Measurements from ENCODE around the gene GTSF1L.

The GTSF1L gene

DNA sequence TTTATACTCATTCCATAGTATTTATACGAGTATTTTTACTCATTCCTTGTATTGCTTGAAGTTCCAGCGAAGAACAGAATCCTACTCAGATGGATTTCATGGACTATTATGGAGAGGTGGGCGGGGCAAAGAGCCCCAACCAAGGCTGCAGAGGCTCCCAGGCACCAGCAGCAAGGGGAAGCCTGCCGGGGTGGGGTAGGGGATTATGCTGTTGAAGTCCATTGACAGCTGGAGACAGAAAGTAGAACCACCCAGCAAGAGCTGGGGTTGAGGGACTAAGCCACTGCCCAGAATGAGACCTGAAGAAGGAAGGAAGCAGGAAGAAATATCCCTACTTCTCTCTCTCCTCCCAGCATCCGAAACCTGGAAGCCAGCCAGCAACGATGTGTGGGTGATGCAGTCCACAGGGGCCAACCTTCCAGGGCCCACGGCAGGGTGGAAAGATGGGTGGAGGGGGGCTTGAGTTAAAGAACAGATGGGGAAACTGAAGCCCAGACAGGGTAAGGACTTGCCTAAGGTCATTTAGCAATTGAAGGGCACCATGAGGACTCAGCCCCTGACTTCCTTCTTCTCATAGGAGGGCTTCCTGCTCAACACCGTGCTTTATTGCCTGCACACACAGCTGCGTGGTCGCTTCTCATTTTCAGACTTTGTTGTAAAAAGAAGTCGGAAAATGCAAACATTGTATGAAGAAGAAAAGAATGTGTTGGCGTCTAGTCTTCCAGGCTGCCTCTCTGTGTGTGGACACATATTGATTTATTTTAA is 18.3 kb upstream of the GTSF1L start:
- Histone ChIP-seq H3K9me3 (ENCODE audit: insufficient read depth, low read depth, low read length) (no peaks in the 10 kb centered on the region), H3K27ac (ENCODE audit: low read depth, low read length) (no peak overlapping the region), H3K27me3 (ENCODE audit: insufficient read depth, low read length) (no peaks in the 10 kb centered on the region), H3K4me1 (ENCODE audit: insufficient read depth, low read length) (peaks cover 11% of the 10 kb centered on the region), H3K9ac (ENCODE audit: low read depth, low read length) (no peak overlapping the region), H3K4me3 (ENCODE audit: low read length) (no peak overlapping the region), H3K36me3 (ENCODE audit: insufficient read depth, low read length) (no peaks in the 10 kb centered on the region)
- WGBS: 87% methylated on average over 12 of the region's 12 CpGs

DNA sequence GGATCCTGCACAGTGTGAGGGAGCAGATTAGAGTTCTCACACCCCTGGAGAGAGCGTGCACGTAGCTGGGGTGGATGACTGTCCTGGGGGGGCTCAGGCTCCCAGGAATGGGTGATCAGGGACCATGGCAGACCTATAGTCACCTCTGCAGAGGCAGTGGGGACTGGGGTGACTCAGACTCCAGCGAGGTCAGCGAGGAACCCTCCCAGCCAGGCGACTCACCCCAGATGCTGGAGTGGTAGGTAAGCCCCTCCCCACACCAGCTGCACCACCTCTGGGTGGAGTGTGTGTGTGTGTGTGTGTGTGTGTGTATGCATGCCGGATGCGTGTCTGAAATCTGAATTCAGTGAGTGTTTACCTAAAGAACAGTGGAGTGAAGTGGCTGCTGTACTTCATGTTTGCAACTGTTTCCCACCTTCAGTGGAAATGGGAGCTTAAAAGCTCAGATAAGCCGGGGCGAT is 17.4 kb upstream of the GTSF1L start:
- no peaks in the 10 kb centered on the region for H3K9me3 ChIP-seq (ENCODE audit: insufficient read depth, low read depth, low read length)
- H3K9ac ChIP-seq (ENCODE audit: low read depth, low read length): no peak overlapping the region
- no peak overlapping the region for H3K27ac ChIP-seq (ENCODE audit: low read depth, low read length)
- peaks cover 11% of the 10 kb centered on the region for H3K4me1 ChIP-seq (ENCODE audit: insufficient read depth, low read length)
- H3K27me3 ChIP-seq (ENCODE audit: insufficient read depth, low read length): no peaks in the 10 kb centered on the region
- H3K4me3 ChIP-seq (ENCODE audit: low read length): no peak overlapping the region
- 71% methylated on average over 8 of the region's 9 CpGs for WGBS
- H3K36me3 ChIP-seq (ENCODE audit: insufficient read depth, low read length): no peaks in the 10 kb centered on the region

GRCh38 chr20:43740642-43741041 is 13.8 kb upstream of the GTSF1L start:
- Histone ChIP-seq H3K27me3 (ENCODE audit: insufficient read depth, low read length) (no peaks in the 10 kb centered on the region), H3K4me1 (ENCODE audit: insufficient read depth, low read length) (0 out of 2 replicates have a peak, but pooled peaks cover 4% of the 10 kb centered on the region), H3K27ac (ENCODE audit: low read depth, low read length) (no peak overlapping the region), H3K4me3 (ENCODE audit: low read length) (no peak overlapping the region), H3K36me3 (ENCODE audit: insufficient read depth, low read length) (no peaks in the 10 kb centered on the region), H3K9ac (ENCODE audit: low read depth, low read length) (no peak overlapping the region), H3K9me3 (ENCODE audit: insufficient read depth, low read depth, low read length) (no peaks in the 10 kb centered on the region)
- WGBS: 100% methylated on average over 1 of the region's 3 CpGs

DNA sequence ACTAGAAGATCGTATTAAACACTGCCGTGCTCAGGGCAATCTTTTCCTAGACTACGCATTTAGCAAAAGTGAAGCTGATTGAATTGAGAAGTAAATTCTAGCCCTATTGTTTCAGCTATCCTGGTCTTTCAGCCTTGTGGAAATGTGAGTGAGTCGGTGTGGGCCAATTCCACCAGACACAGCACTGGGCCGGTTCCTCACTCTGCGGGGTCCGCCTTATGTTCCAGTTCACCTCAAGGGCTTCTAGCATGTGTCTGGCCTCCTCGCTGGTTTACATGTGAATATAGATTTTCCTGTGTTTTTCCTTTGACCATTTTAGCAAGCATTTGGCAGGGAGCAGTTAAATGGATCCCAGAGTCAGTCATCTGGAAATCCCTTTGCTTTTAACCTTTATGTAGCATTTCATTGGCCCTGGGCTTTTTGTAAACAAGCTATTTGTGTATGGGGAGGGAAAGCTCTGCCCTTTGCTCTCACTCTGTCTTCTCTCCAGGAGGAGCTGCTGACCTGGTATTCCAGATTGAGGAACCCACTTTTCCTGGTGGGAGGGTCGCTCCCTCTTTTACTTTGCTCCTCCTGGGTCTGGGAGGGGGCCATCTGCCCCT is 12.4 kb upstream of the GTSF1L start:
- 93% methylated on average over 9 of the region's 9 CpGs for WGBS
- Histone ChIP-seq H3K9me3 (ENCODE audit: insufficient read depth, low read depth, low read length) (no peaks in the 10 kb centered on the region), H3K4me1 (ENCODE audit: insufficient read depth, low read length) (0 out of 2 replicates have a peak, but pooled peaks cover 4% of the 10 kb centered on the region), H3K27ac (ENCODE audit: low read depth, low read length) (no peak overlapping the region), H3K9ac (ENCODE audit: low read depth, low read length) (no peak overlapping the region), H3K27me3 (ENCODE audit: insufficient read depth, low read length) (no peaks in the 10 kb centered on the region), H3K4me3 (ENCODE audit: low read length) (no peak overlapping the region), H3K36me3 (ENCODE audit: insufficient read depth, low read length) (no peaks in the 10 kb centered on the region)

- H3K27ac ChIP-seq (ENCODE audit: low read depth, low read length): no peak overlapping the region
- H3K4me1 ChIP-seq (ENCODE audit: insufficient read depth, low read length): no peaks in the 10 kb centered on the region
- H3K4me3 ChIP-seq (ENCODE audit: low read length): no peak overlapping the region
- H3K36me3 ChIP-seq (ENCODE audit: insufficient read depth, low read length): no peaks in the 10 kb centered on the region
- H3K9ac ChIP-seq (ENCODE audit: low read depth, low read length): no peak overlapping the region
- H3K9me3 ChIP-seq (ENCODE audit: insufficient read depth, low read depth, low read length): no peaks in the 10 kb centered on the region
- H3K27me3 ChIP-seq (ENCODE audit: insufficient read depth, low read length): no peaks in the 10 kb centered on the region
- 94% methylated on average over 7 of the region's 7 CpGs for WGBS
Measured at GRCh38 chr20:43737925-43738324, 11.1 kb upstream of the GTSF1L start.

GRCh38 chr20:43736588-43737158 is 9.9 kb upstream of the GTSF1L start:
- WGBS: 86% methylated on average over 2 of the region's 2 CpGs
- Histone ChIP-seq H3K9me3 (ENCODE audit: insufficient read depth, low read depth, low read length) (no peaks in the 10 kb centered on the region), H3K36me3 (ENCODE audit: insufficient read depth, low read length) (no peaks in the 10 kb centered on the region), H3K4me1 (ENCODE audit: insufficient read depth, low read length) (no peaks in the 10 kb centered on the region; the same call in 1 of the 2 replicates), H3K4me3 (ENCODE audit: low read length) (no peak overlapping the region), H3K9ac (ENCODE audit: low read depth, low read length) (no peak overlapping the region), H3K27ac (ENCODE audit: low read depth, low read length) (no peak overlapping the region), H3K27me3 (ENCODE audit: insufficient read depth, low read length) (no peaks in the 10 kb centered on the region)

GRCh38 chr20:43731927-43732326 is 5.1 kb upstream of the GTSF1L start:
- H3K9ac ChIP-seq (ENCODE audit: low read depth, low read length): no peak overlapping the region
- no peak overlapping the region for H3K4me3 ChIP-seq (ENCODE audit: low read length)
- no peaks in the 10 kb centered on the region for H3K27me3 ChIP-seq (ENCODE audit: insufficient read depth, low read length)
- no peaks in the 10 kb centered on the region for H3K9me3 ChIP-seq (ENCODE audit: insufficient read depth, low read depth, low read length)
- H3K36me3 ChIP-seq (ENCODE audit: insufficient read depth, low read length): no peaks in the 10 kb centered on the region
- WGBS: 91% methylated on average over 5 of the region's 5 CpGs
- H3K27ac ChIP-seq (ENCODE audit: low read depth, low read length): no peak overlapping the region
- H3K4me1 ChIP-seq (ENCODE audit: insufficient read depth, low read length): no peaks in the 10 kb centered on the region; the same call in 1 of the 2 replicates

GRCh38 chr20:43731469-43731868 is 4.7 kb upstream of the GTSF1L start:
- no peak overlapping the region for H3K27ac ChIP-seq (ENCODE audit: low read depth, low read length)
- no peaks in the 10 kb centered on the region for H3K27me3 ChIP-seq (ENCODE audit: insufficient read depth, low read length)
- H3K9ac ChIP-seq (ENCODE audit: low read depth, low read length): no peak overlapping the region
- no peaks in the 10 kb centered on the region; the same call in 1 of the 2 replicates for H3K4me1 ChIP-seq (ENCODE audit: insufficient read depth, low read length)
- 86% methylated on average over 7 of the region's 7 CpGs for WGBS
- no peaks in the 10 kb centered on the region for H3K36me3 ChIP-seq (ENCODE audit: insufficient read depth, low read length)
- H3K9me3 ChIP-seq (ENCODE audit: insufficient read depth, low read depth, low read length): no peaks in the 10 kb centered on the region
- no peak overlapping the region for H3K4me3 ChIP-seq (ENCODE audit: low read length)

DNA sequence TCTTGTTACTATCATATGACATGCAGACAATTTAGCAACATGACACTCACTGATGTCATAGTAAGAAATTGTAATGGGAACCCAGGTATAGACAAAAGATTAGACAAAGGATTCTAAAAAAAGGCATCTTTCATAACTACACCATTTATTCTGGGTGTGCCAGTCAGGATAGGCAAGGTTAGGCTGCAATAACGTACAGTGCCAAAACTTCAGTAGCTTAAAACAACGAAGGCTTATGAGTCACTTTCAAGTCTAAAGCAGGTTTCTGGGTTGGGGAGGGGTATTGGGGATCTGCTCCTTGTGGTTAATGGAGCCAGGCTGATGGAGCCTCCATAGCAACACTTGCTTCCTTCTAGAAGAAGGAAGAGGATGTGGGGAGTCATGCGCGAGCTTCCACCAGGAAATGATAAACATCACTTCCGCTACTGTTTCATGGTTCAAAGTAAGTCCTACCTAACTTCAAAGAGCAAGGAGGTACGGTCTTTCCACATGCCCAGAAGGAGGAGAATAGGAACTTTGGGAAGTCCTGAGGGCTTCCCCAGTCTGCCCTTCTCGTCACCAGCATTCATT is 2.0 kb upstream of the GTSF1L start:
- H3K27me3 ChIP-seq (ENCODE audit: insufficient read depth, low read length): no peaks in the 10 kb centered on the region
- no peak overlapping the region for H3K9ac ChIP-seq (ENCODE audit: low read depth, low read length)
- WGBS: 87% methylated on average over 4 of the region's 7 CpGs
- no peaks in the 10 kb centered on the region; the same call in 1 of the 2 replicates for H3K4me1 ChIP-seq (ENCODE audit: insufficient read depth, low read length)
- H3K36me3 ChIP-seq (ENCODE audit: insufficient read depth, low read length): no peaks in the 10 kb centered on the region
- no peaks in the 10 kb centered on the region for H3K9me3 ChIP-seq (ENCODE audit: insufficient read depth, low read depth, low read length)
- no peak overlapping the region for H3K27ac ChIP-seq (ENCODE audit: low read depth, low read length)
- no peak overlapping the region for H3K4me3 ChIP-seq (ENCODE audit: low read length)

DNA sequence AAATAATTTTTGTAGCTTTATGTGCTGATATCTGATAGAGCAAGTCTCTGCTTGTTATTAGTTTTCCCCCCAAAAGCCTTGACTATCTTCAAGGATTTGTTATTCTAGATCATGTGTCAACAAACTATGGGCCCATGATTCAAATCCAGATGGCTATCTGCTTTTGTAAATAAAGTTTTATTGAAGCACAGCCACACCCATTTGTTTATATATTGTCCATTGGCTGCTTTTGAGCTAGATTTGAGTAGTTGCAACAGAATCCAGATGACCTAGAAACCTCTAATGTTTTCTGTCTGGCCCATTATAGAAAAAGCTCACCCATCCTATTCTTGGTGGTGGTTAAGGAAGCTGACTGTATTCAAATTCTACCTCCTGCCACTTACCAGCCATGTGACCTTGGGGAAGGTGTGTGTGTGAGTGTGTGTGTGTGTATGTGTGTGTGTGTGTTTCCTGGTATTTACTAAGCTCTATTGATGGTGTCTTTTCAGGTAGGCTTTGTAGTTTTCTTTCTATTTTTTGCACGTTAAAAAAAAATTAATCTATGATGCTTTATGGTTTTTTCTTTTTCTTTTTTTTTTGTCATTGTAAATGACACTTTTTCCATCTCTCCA is 1.3 kb upstream of the GTSF1L start:
- no CpG with 5 or more reads among the region's 1 CpG for WGBS
- no peak overlapping the region for H3K27ac ChIP-seq (ENCODE audit: low read depth, low read length)
- no peak overlapping the region for H3K4me3 ChIP-seq (ENCODE audit: low read length)
- H3K36me3 ChIP-seq (ENCODE audit: insufficient read depth, low read length): no peaks in the 10 kb centered on the region
- H3K27me3 ChIP-seq (ENCODE audit: insufficient read depth, low read length): no peaks in the 10 kb centered on the region
- H3K4me1 ChIP-seq (ENCODE audit: insufficient read depth, low read length): no peaks in the 10 kb centered on the region; the same call in 1 of the 2 replicates
- no peaks in the 10 kb centered on the region for H3K9me3 ChIP-seq (ENCODE audit: insufficient read depth, low read depth, low read length)
- H3K9ac ChIP-seq (ENCODE audit: low read depth, low read length): no peak overlapping the region

GRCh38 chr20:43726333-43726732 is 469 bp downstream of the GTSF1L start:
- WGBS: 92% methylated on average over 10 of the region's 10 CpGs
- no peak overlapping the region for H3K27ac ChIP-seq (ENCODE audit: low read depth, low read length)
- no peaks in the 10 kb centered on the region for H3K27me3 ChIP-seq (ENCODE audit: insufficient read depth, low read length)
- H3K9ac ChIP-seq (ENCODE audit: low read depth, low read length): no peak overlapping the region
- H3K4me3 ChIP-seq (ENCODE audit: low read length): no peak overlapping the region
- H3K4me1 ChIP-seq (ENCODE audit: insufficient read depth, low read length): no peaks in the 10 kb centered on the region; the same call in 1 of the 2 replicates
- H3K9me3 ChIP-seq (ENCODE audit: insufficient read depth, low read depth, low read length): no peaks in the 10 kb centered on the region
- H3K36me3 ChIP-seq (ENCODE audit: insufficient read depth, low read length): no peaks in the 10 kb centered on the region
